Right atrium auricular region (tissue), 2 donors: ENCODE results near the gene RAB3C. TPM values are rescaled to one million over a fixed set of nuclear protein-coding genes. Genes with fewer than 3 reads are reported as not detected.

Experiments used
- DNase-seq: peaks from one replicate; pipeline ENCODE4 v3.0.0-alpha.2; 2019; ENCODE audit warnings: low spot score
- H3K27ac ChIP-seq, 2 donors: fragments of 200-600 bp; sonication (generic); 1 replicate in 1 of 2; 2 replicates in 1 of 2; pipeline ENCODE4 v1.5.1; 2016 to 2019
- H3K27me3 ChIP-seq, 2 donors: fragments of 200-600 bp; sonication (generic); one replicate each; pipeline versions ENCODE4 v1.5.1 to v1.6.0; 2017 to 2019
- H3K36me3 ChIP-seq: fragments of 200-600 bp; sonication (generic); one replicate; pipeline ENCODE4 v1.5.1; 2016
- H3K4me1 ChIP-seq, 2 donors: fragments of 200-600 bp; sonication (generic); one replicate each; pipeline versions ENCODE4 v1.5.1 to v1.6.0; 2017 to 2019
- H3K4me3 ChIP-seq, 2 donors: fragments of 200-600 bp; sonication (generic); 1 replicate in 1 of 2; 2 replicates in 1 of 2; pipeline ENCODE4 v1.5.1; 2017 to 2019; ENCODE audit warnings: mild to moderate bottlenecking in 1 of 2, moderate library complexity in 1 of 2
- H3K9me3 ChIP-seq, 2 donors: fragments of 200-600 bp; sonication (generic); one replicate each; pipeline ENCODE4 v1.5.1; 2019
- total RNA-seq, 2 donors: library from RNA; depleted of rRNA; stranded (reverse); fragments of >200 nt; gene quantifications; one replicate each; pipeline ENCODE4 v1.1.0, GENCODE V29; 2016
- TF ChIP-seq, protein P1 (sequence below), 2 donors: fragments of 200-600 bp; sonication (generic); IDR thresholded peaks; one replicate each; pipeline ENCODE4 v1.5.1; 2019; ENCODE audit warnings: antibody characterized with exemption in 2 of 2

The RAB3C gene
- total RNA-seq, 2 donors from 2014 or later: 0.07 to 0.16 TPM

- no peaks in the 10 kb centered on the region for H3K4me1 ChIP-seq
- H3K9me3 ChIP-seq: peaks cover 0 to 6% of the 10 kb centered on the region in 2 donors
- TF ChIP-seq, protein P1, sequence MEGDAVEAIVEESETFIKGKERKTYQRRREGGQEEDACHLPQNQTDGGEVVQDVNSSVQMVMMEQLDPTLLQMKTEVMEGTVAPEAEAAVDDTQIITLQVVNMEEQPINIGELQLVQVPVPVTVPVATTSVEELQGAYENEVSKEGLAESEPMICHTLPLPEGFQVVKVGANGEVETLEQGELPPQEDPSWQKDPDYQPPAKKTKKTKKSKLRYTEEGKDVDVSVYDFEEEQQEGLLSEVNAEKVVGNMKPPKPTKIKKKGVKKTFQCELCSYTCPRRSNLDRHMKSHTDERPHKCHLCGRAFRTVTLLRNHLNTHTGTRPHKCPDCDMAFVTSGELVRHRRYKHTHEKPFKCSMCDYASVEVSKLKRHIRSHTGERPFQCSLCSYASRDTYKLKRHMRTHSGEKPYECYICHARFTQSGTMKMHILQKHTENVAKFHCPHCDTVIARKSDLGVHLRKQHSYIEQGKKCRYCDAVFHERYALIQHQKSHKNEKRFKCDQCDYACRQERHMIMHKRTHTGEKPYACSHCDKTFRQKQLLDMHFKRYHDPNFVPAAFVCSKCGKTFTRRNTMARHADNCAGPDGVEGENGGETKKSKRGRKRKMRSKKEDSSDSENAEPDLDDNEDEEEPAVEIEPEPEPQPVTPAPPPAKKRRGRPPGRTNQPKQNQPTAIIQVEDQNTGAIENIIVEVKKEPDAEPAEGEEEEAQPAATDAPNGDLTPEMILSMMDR (IDR thresholded peaks at IDR 0.05): no peak
- peak overlapping the region in 1 of 2 donors; percentile 16 for H3K27ac ChIP-seq
- no peaks in the 10 kb centered on the region for H3K36me3 ChIP-seq
- DNase-seq: no peak
- no peak overlapping the region for H3K4me3 ChIP-seq
- H3K27me3 ChIP-seq: no peaks in the 10 kb centered on the region
These were observed 84.0 kb downstream of the RAB3C start for GRCh38 chr5:58666598-58667581.

- peaks cover 0 to 6% of the 10 kb centered on the region in 2 donors for H3K9me3 ChIP-seq
- no peaks in the 10 kb centered on the region for H3K27me3 ChIP-seq
- H3K4me1 ChIP-seq: no peaks in the 10 kb centered on the region
- DNase-seq: no peak
- TF ChIP-seq, protein P1 (IDR thresholded peaks at IDR 0.05): no peak
- no peak overlapping the region for H3K27ac ChIP-seq
- no peak overlapping the region for H3K4me3 ChIP-seq
- no peaks in the 10 kb centered on the region for H3K36me3 ChIP-seq
These were observed 87.7 kb downstream of the RAB3C start for GRCh38 chr5:58670582-58670981.

GRCh38 chr5:58671155-58671554, 88.3 kb downstream of the RAB3C start:
- Histone ChIP-seq H3K36me3 (no peaks in the 10 kb centered on the region), H3K27me3 (no peaks in the 10 kb centered on the region), H3K27ac (no peak overlapping the region), H3K9me3 (peaks cover 0 to 6% of the 10 kb centered on the region in 2 donors), H3K4me3 (no peak overlapping the region), H3K4me1 (no peaks in the 10 kb centered on the region)
- TF ChIP-seq, protein P1 (IDR thresholded peaks at IDR 0.05): no peak
- DNase-seq: no peak

DNA sequence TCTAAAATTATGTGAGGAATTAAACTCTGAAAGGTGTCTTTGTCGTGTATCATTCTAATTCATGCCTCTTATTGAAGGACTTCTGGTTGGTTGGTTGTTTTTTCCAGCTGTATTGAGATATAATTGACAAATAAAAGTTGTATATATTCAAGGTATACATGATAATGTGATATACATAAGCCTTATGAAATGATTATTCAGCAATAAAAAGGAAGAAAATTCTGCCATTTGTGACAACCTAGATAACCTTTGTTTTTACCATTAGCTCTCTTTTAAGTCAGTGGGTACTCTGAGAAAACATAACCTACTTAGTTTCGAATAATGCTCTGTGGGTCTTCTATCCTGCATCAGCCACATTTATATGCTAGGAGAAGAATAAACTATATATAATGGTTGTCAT, 89.6 kb downstream of the RAB3C start:
- Histone ChIP-seq H3K4me3 (no peak overlapping the region), H3K4me1 (no peaks in the 10 kb centered on the region), H3K36me3 (no peaks in the 10 kb centered on the region), H3K27me3 (no peaks in the 10 kb centered on the region), H3K9me3 (peaks cover 0 to 6% of the 10 kb centered on the region in 2 donors), H3K27ac (no peak overlapping the region)
- DNase-seq: no peak
- TF ChIP-seq, protein P1 (IDR thresholded peaks at IDR 0.05): no peak

DNA sequence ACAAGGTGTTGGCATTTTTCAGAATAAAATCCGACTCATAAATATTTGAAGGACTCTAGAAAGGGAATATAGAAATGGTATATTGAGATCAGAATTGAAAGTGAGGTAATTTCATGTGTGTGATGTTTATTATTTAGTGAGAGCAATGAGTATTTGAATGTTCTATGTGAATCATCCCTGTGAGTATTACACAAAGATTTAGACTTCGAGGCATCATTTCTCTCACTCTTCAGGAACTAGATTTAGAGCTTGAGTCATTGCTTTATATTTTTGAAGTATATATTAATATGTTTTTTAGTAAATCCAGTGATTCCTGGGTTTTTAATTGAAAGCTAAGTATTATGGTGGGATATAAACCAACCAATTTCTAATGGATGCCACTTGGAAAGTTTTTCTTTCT, 91.2 kb downstream of the RAB3C start:
- no peak overlapping the region for H3K4me3 ChIP-seq
- no peak for DNase-seq
- peaks cover 0 to under 1% of the 10 kb centered on the region in 2 donors for H3K9me3 ChIP-seq
- TF ChIP-seq, protein P1 (IDR thresholded peaks at IDR 0.05): no peak
- H3K27ac ChIP-seq: no peak overlapping the region
- no peaks in the 10 kb centered on the region for H3K27me3 ChIP-seq
- no peaks in the 10 kb centered on the region for H3K4me1 ChIP-seq
- H3K36me3 ChIP-seq: no peaks in the 10 kb centered on the region
